GM18951 (cell line): ENCODE data around the gene TMEM167A.

Experiments used
- POLR2A ChIP-seq: IDR thresholded peaks from 4 replicates; pipeline ENCODE4 v1.6.1; 2011; ENCODE audit warnings: mild to moderate bottlenecking; ENCODE audit not compliant: insufficient read length, insufficient read depth; ENCODE audit errors: extremely low read depth
- in situ Hi-C: fragments of 300-500 bp; cut with MboI; formaldehyde crosslinking; loops from one replicate; pipeline ENCODE4 v1.12.0; 2022; ENCODE audit warnings: low sequenced_read_pairs, mixed read lengths, inconsistent platforms; ENCODE audit not compliant: unreplicated experiment

The TMEM167A gene

DNA sequence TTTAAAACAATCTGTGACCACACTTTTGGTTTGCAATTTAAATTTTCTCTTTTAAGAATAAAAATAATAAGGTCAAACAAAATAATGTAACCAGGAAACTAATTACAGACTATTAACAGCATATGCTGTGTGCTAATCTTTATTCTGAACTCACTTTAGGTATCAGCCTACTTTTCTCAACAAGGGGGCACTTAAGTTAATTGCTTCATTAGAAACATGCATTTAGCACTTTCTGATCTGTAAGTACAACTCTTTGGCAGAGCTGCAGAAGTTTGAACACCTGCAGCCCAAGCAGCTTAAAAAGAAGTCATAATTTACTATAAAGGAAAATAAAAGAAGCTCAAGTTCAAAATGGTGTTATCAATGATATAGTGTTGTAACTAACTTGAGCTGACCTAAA lies 21.8 kb upstream of the TMEM167A start:
- TF ChIP-seq POLR2A, result no peak
- in situ Hi-C loops, result no loop called here

DNA sequence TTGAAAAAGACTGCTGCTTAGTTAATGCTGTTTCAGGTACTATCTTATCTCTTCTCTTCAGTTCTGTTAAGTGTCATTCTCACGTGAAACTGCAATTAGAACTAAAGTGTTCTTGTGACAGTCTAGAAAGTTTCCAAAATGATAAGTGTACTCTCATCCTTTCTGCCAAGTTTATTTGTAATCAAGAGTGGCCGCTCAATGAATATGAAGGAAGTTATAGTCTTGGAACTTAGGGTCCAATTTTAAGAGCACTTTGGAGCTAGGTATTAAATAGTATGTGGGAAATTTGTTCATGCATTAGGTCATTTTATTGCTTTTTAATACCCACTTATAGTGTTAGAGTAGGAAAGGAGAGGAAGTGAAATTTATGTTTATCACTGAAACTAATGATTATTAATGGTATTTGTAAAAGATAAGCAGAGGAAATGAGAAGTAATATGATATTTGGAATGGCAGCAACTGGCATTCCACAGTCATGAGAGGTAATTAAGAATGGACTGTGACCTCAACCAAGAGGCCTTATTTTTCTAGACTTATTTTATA lies 20.6 kb upstream of the TMEM167A start:
- TF ChIP-seq POLR2A, result no peak
- in situ Hi-C loops, result no loop called here

DNA sequence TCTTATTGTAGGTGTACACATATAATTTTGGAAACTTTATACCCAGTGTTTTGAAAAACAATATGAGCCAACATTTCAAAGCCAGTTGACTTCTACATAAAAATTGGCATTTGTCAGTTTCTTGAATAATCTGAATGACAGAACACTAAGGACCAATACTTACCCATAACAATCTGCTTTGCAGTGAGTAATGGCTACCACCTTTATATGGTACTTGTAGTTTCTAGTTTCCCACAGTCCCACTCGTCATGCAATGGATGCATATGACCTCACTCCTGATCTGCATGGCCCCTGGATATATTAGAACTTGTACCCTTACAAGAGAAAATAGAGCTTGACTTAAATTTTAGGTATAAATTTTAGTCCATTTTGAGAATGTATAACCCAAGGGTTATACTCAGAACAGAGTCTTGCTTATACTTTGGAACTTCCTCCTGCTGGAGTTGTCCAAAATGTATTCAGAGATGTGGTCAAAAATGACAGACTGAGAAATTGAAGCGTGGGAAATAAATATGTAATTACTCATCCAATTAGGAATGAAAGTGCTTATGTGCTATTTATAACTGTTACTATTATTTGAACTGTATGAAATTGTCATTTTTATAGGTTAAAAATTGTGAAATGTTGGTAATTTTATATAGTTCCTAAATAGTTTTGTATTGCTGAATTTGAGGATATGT lies 19.6 kb upstream of the TMEM167A start:
- no peak for TF ChIP-seq POLR2A
- in situ Hi-C loops, result no loop called here

DNA sequence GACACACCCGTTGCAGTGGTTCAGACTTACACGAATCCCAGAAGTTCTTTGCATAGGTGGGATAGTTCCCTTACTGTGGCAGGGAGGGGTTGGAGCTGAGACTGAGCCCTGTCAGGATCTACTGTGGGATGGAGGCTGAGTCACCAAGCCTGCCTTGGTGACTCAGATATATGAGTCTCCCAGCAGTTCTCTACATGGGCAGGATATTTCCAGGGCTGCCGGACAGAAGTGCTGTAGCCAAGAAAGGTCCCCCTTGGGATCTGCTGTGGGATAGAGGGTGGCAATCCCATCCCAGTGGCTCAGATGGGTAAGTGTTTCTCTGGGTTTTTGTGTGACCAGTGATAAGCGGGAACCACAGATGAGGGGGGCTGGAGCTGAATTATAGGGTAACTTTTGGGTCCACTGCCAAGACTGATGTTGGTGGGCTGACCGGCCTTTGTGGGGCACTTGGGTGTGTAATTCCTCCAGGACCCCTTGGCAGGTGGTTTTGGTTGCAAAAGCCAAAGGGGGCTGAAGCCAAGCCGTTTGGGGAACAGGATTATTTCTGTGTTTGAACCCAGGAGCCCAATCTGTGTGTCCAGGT lies 18.9 kb upstream of the TMEM167A start:
- in situ Hi-C loops, result no loop called here
- no peak for TF ChIP-seq POLR2A

- in situ Hi-C loops, result no loop called here
- no peak for TF ChIP-seq POLR2A
Measured at GRCh38 chr5:83095163-83095956, 18.2 kb upstream of the TMEM167A start.

- in situ Hi-C loops, result no loop called here
- no peak for TF ChIP-seq POLR2A
Measured at GRCh38 chr5:83093692-83094091, 16.5 kb upstream of the TMEM167A start.

- no peak for TF ChIP-seq POLR2A
- in situ Hi-C loops, result no loop called here
Measured at GRCh38 chr5:83092619-83093018, 15.4 kb upstream of the TMEM167A start.

GRCh38 chr5:83090169-83090568 lies 13.0 kb upstream of the TMEM167A start:
- in situ Hi-C loops, result no loop called here
- no peak for TF ChIP-seq POLR2A

DNA sequence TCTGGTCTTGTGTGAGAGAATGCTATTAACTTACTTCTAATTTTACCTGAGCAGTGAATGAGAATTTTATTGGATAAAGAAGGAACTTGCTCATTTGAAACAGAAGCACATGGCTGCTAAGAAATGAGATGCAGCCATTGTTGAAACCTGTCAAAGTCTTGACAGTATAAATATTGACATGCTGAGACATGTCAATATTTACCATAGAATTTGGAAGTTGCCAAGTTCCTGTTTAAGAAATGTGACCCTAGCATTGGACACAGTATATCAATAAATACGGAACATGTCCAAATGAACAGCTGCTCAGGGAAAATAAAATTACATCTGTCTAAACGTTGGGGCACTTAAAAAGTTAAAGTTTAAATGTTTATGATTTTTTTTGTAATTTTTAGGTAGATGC lies 7.9 kb upstream of the TMEM167A start:
- no peak for TF ChIP-seq POLR2A
- in situ Hi-C loops, result no loop called here

- in situ Hi-C loops, result no loop called here
Measured at GRCh38 chr5:83084336-83084735, 7.1 kb upstream of the TMEM167A start.

GRCh38 chr5:83082750-83083149 lies 5.6 kb upstream of the TMEM167A start:
- in situ Hi-C loops, result no loop called here
- no peak for TF ChIP-seq POLR2A

More at GRCh38 chr5:83084336-83084735, 7.1 kb upstream of the TMEM167A start:
- no peak for TF ChIP-seq POLR2A

GRCh38 chr5:83077662-83078261 lies 568 bp upstream of the TMEM167A start:
- in situ Hi-C loops, result no loop called here
- no peak for TF ChIP-seq POLR2A

DNA sequence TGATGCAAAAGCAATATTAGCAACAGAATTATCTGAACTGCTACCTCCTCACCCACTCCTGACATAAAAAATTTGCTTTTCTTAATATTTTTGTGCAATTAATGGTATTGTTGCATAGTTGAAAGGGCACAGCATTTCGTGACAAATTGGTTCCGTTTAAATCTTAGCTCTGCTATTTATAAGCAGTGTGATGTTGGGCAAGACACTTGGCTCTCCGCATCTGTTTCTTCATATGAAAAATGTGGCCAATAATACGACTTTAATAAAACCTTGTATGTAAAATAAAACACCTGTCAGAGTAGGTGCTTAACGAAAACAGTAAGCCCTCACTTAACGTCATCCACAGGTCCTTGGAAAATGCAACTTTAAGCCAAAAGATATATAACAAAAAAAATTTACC lies 4.2 kb downstream of the TMEM167A start:
- no peak for TF ChIP-seq POLR2A

GRCh38 chr5:83071286-83072051 lies 5.7 kb downstream of the TMEM167A start:
- in situ Hi-C loops, result no loop called here
- no peak for TF ChIP-seq POLR2A

More for the DNA sequence above, 4.2 kb downstream of the TMEM167A start:
- in situ Hi-C loops, result no loop called here
